Stimulated activated CD4-positive, alpha-beta T cell treated with anti-CD3 and anti-CD28 coated beads, Interleukin-12 subunit alpha, Interleukin-12 subunit beta, amount 100 ng/mL, for 24 hours (primary cell): ENCODE results near the gene AKAP8L.
"Not testable (repeated sequence)": the region's sequence is repeated elsewhere in the genome, so short reads cannot be mapped to it uniquely, and the experiment has no call there.

Source experiments
- DNase-seq, 2 experiments: peaks; one replicate each; pipeline ENCODE4 v3.0.0-alpha.2; 2020; ENCODE audit warnings: low read depth in 2 of 2

The AKAP8L gene

DNA sequence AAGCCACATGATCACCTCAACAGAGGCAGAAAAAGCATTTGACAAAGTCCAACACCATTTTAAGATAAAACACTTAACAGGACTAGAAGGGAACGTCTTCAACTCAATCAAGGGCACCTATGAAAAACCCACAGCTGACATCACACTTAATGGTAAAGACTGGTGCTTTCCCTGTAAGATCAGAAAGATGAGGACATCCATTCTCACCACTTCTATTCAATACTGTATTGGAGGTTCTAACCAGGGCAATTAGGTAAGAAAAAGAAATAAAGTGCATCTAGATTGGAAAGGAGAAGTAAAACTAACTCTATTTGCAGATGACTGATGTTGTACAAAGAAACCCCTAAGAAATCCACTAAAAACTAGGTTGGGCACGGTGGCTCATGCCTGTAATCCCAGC, 28.0 kb downstream of the AKAP8L start:
- no peak for DNase-seq

DNA sequence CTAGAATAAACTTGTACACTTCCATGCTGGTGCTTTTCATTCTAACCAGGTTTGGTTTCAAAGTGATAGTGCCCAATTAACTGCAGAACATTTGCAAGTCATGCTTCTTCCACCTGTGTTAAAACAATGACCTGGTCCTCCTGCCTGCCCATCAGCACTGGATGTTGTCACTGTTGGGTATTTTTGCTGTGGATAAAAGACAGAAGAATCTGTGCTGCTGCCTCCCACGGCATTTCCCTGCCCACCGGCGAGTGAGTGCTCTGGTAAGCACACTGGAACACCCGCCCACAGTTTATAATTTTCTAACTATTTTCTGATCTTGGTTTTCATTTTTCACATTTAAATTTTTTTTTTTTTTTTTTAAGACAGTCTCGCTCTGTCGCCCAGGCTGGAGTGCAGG, 36.9 kb downstream of the AKAP8L start:
- no peak for DNase-seq

DNA sequence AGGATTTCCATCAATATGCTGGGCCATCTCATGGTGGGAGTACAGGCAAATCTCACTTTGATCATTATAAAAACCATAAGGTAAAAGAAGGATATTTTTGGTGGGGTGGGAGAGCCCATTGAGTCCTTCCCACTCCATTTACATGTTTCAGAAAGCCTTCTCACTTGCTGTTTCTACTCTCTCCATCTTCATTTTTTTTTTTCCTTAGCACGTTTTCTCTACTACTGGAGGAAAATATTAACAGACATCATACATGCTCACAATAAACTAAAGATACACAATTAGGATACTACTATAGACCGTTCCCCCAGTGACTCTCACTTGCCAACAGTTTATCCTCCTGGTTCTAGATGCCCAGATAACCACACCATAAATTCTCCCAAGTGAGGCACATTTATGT, 37.4 kb downstream of the AKAP8L start:
- no peak for DNase-seq

DNA sequence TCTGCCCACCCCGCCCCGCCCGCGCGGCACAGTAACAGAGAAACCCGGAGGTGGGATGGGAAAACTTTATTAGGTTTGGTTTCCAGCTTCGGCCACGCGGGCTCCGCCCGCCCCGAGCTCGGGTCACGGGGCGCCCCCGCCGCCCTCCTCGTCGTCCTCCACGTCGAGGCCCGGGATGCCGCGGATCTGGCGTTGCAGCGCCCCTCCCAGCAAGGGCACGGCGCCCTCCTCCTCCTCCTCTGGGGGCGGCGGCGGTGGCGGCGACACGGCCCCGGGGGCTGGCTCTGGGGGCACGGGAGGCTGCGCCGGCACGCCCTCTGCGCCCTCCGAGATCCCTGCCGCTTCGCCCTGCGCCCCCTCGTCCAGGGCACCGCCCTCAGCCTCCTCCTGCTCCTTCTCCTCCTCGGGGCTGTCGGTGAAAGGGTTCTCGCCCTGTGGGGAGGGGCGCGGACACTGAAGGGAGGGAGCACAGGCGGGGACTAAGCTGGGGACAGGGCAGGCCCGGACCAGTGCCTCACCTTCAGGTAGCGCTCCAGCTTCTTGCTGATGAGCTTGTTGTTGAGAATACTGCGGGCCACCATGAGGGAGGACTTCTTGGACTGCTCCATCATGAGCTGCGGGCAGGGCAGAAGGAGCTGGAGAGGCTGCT, 38.7 kb downstream of the AKAP8L start:
- no peak for DNase-seq

DNA sequence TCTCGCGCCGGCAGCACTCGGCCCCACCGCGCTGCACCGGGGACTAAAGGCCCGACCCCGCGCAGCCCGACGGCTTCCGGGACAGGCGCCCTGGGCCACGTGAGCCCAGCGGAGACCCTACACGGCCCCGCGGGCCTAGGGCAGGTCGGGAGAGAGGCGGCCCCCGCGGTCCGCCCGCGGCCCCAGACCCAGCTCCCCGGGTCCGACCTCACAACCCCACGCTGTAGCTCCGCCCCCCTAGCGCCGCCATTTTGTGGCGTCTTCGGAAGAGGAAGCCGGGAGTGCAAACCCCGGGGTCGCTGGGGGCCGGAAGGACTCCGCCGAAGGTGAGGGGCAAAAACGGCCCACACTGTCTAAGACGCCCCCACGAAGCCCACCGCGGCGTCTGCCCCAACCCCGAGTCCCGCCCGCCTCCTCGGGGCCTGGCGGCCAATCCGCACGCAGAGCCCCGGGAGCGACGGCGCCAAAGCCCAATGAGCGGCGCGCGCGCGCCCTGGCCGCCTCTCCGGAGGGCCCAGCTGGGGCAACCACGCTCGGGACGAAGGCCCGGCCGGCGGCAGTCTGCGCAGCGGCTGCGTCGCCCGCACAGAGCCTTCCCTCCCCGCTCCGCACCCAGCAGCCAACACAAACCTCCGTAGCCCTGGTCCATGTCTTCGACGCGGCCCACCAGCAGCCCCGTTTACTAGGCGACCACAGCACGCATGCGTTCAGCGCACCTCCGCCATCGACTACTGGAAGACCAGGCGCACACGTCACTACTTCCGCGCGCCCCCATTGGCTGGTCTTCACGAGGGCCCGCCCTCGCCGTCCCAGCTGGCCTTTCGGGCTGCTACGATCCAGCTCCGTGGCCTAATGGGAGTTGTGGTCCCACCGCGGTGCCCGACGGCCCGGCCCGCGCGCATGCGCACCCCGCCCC, 39.4 kb downstream of the AKAP8L start, which contains the start of gene AKAP8:
Gene AKAP8, minus strand, starts transcription at position 705 of the 916 bp plus-strand sequence. Its CDS starts 56 bp downstream, at position 649.
- DNase-seq = peak; percentile 95 to 96

DNA sequence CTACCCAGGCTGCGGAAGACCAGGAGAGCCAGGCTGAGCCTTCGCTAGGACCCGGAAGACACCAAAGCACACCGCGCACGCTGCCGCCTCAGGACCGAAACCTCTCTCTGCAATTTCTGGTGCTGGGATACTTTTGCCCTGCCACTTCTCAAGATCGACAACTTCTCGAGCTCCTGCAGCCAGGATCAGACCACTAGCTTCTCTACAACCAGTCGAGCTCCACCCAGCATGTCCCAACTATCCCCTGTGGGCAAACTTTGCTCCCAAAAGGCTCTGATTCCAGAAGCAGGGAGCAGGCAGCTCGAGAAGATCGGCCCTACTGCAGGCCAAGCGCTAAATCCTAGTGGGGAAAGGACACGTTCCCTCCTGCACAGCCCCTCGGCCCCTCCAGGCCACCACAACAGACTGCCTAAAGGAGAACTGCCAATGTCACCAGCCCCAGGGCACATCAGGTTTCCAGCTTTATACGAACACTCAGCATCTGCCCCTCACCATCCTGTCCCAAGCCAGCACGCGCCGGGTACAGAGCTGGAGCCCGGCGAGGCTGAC, 40.2 kb downstream of the AKAP8L start:
- peak; percentile 18 to 49 for DNase-seq

DNA sequence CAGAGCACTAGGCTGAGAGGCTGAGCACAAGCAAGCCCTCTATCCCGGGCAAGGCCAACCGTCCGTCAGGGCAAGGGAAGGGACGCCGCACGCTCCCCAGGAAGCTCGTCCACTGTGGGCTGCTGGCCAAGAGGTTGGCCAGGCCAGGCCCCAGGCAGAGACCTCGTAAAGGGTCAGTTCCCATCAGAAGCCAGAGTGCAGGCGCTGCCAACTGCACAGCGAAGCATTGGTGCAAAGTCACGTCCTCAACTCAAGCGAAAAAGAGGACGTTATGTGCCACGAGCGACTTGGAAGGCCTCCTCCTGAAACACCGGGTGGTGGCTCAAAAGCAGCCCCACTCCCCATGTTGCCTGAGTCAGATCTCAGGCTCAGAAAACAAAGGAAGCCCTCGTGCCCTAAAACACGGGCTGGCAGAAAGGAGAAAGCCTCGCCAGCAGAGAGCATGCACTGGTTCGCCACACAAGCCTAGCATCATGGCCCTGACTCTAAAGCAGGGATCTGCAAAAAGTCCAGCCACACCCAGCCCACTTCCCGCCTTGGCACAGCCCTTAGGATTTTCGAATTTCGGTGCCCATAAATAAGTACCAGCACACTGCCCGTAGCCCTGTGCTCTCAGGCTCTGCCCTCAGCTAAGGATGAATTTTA, 43.9 kb downstream of the AKAP8L start:
- DNase-seq = no peak

DNA sequence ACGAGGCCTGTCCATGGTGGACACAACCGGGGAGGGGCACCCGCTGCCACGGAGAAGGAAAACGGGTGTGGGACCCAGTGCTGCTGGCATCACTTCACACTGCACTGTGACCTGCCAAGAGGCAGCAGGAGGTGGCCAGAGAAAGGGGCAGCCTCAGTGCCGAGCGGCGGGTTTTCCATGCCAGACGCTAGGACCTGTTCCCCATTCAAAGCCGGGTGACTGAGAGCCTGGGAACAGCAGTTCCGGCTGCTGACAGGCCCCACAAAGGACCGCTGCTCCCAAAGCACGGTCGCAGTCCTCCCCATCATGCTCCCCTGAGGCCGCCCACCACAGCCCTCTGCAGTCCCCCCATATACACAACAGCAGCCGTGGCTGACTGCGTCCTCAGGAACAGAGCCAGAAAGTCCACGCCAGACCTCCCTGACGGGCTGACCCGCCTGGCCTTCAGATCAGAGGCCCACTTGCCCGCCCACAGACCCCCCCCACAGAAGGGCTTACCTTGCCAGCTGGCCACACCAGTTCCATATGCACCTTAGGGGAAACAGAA, 44.6 kb downstream of the AKAP8L start:
- DNase-seq = no peak

DNA sequence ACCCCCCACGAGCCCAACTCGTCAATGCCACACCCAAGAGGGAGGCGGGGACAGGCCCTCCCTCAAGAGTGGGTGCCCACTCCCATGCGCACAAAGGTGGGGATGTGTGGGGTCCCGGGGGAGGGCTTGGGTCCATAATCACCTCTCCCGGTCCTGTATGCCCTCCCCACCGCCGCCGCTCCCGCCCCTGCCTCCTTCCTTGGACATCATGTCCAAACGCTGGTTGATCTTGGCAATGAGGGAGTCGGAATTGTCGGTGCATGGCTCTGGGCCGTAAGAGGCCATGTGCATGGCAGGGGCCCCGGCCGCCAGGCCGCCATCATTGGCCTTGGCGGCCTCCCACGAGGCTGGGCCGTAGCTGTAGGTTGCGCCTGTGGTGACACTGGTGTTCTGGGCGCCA, 45.1 kb downstream of the AKAP8L start:
- no peak for DNase-seq

DNA sequence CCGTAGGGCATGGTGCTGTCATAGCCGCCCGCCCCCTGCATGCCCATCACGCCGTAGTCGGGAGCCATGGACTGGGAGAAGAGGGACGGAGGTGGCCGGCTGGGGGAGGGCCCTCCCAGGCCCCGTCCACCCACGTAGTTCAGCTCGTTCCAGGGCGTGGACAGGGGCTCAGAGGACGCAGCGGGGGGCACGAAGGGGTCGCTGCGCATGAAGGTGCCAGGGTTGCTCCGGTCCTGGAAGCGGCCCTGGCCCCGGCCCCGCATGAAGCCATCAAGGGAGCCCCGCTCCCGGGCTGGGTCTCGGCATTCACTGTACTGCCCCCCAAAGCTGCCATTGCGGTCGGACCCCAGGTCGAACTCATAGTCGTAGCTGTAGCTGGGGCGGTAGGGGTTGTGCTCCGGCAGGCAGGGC, 45.9 kb downstream of the AKAP8L start:
- no peak for DNase-seq

DNA sequence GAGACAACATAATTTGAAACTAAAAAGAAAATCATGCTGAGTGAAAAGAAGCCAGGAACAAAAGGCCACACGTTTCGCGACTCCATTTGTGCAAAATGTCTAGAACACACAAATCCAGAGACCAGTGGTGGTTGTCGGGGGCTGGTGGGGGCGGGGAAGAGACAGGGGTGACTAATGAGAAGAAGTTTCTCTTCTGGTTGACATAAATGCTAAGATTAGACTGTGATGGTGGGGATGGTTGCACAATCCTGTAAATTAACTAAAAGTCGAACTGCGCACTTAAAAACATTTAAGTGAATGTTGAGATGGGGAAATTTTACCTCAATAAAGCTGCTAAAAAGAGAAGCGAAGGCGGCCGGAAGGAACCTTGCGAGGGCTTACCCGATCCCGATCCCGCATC, 46.3 kb downstream of the AKAP8L start:
- DNase-seq = no peak

DNA sequence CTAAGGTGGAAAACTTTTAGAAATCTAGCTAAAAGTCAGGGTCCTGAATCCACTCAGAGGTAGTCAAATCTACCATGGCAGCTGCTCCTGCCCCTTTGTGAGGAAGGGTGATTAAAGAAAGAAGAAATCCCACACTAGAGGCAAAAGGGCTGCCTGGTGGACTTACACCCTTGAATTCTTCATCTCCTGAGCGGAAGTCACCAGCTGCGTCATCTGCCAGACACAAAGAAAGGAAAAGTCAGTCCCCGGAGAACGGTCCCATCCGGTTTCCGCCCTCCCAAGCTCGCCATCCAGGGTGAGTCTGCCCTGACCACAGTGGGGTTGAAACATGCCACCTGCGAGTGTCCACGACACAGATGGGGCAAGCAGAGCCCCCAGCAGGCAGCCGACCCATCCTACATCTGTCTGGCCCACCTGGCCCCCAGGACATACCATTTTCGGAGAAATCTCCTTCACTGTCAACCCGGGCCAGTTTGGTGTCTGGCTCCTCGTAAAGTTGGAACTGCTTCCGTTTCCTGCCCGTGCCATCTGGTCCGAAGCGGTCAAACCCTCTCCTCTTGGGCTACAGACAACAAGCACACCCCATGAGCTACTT, 46.9 kb downstream of the AKAP8L start:
- no peak for DNase-seq

DNA sequence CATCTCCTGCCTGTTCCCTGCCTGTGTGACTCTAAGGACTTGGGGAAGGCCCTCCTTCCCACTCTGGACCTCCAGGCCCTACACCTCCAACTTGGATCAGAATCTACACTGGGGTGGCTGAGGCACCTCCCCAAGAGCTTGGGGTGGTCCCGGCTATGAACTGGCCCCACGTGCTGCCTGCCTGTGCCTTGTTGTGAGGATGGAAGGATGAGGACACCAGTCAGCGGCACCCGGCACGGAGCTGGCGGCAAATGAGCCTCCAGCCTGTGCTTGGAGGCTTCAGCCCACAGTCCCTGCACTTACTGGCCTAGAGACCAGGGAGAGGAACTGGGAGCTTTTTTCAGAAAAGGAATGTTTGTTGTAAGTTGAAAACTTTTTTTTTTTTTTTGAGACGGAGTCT, 47.7 kb downstream of the AKAP8L start:
- no peak for DNase-seq

DNA sequence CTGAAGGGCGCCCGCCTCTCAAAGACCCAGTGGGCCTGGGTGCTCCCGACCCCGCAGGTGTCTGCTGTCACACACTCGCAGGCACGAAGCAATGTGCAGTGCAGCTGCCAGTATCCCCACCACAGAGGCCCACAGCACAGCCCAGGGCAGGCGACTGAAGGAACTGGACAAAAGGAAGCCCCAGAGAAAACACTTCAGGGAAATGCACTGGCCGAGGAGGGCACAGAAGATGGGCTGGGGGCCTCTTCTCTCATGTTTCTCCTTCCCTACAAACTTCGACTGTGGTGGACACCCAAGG, 49.2 kb downstream of the AKAP8L start:
- DNase-seq = no peak

DNA sequence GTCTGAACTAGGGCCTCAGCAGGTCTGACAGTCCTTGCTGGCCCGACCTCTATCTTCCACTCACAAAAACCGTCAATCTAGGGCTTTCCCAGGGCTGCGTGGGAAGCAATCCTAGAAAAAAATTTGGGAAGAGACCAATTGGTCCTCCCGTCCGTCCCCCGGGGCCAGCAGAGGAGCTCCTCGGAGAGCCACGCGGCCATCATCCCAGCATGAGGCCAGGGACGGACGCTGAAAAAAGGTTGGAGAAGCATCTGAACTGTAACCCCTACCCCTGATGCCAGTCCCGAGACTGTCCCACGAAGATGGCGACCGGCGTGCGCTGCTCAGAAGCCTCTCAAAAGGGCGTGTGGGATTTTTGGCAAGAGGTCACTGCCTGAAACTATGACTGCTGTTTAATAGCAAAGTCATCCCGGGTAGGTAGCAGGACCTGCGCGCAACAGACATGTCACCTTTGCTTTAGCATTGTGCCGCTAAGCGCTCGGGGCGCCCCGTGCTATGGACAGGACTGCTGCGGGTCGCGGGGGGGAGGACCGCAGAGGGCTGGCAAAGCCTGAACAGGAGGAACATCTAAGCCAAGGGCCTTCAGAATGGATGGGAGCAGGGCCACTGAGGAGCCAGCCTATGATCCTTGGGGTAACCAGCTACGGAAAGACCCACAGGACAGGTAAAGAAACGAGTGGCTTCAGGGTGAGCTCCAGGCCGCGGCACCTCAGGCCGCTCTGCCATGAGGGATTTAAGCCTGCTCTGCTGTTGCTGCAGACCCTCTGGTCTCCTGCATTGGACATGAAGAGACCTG, 49.8 kb downstream of the AKAP8L start:
- no peak for DNase-seq

DNA sequence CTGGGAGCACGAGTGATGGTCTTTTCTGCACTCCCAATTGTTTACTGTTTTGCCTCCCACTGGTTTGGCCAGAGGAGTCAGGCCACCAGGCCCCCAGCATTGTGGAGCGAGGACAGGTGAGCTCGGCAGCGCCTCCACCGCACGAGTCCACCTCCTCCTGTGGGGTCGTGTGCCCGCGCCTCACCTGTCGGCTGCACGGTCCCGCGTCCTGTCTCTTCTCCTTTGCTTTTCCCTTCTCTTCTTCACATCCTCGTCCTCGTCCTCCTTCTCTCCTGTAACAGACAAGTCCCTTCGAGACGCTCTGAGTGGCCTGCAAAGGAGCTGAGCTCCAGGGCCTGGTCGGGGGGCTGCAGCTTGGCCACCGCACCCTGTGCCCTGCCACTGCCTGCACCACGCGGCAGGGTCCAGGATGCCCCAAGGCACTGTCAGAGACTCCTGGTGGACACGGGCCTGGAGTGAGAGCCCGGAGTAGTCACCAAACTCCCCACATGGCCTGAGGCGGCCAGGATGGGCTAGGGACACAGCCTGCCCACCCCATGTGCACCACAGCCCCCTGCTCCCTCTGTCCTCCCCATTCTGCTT, 50.6 kb downstream of the AKAP8L start:
- DNase-seq = no peak

DNA sequence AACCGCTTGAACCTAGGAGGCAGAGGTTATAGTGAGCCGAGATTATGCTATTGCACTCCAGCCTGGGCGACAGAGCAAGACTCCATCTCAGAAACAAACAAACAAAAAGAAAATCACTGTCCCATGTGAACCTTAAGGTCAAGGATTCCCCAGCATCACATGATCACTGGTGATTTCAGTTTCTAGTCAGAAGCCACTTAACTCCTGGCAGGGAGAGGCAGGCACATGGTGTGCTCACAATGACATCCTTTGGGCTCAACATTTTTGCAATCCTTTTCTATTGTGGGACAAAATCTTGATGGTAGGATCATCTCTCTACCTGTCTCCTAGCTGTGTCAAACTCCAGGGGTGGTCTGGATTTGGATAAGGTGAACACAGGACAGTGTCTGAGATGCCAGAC, 51.3 kb downstream of the AKAP8L start:
- no peak for DNase-seq

DNA sequence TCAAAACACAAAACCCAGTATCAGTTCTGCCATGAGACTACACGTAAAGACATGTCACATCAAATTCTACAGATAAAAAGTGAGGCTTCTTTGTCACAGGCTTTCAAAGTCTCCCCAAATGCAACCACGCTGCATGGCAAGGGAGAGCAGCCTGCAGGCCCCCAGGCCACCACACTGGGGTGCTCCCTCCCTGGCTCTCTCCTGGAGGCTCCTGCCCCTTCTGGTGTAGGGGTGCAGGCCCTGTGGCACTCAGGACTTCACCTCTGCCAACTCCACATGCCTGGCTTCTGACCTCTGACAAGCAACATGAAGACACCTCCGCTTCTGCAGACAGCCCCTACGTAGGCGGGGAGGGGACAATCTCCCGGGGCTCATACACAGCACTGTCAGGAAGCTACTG, 53.5 kb downstream of the AKAP8L start:
- no peak for DNase-seq

DNA sequence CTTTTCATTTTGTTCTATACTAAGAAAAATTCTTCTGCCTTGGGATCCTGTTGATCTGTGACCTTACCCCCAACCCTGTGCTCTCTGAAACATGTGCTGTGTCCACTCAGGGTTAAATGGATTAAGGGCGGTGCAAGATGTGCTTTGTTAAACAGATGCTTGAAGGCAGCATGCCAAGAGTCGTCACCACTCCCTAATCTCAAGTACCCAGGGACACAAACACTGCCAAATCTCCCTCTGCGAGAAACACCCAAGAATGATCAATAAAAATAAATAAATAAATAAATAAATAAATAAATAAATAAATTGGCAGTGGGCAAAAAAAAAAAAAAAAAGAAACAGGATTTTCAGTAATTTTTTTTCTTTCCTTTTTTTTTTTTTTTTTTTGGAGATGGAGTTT, 55.0 kb downstream of the AKAP8L start:
- DNase-seq = not testable (repeated sequence)

DNA sequence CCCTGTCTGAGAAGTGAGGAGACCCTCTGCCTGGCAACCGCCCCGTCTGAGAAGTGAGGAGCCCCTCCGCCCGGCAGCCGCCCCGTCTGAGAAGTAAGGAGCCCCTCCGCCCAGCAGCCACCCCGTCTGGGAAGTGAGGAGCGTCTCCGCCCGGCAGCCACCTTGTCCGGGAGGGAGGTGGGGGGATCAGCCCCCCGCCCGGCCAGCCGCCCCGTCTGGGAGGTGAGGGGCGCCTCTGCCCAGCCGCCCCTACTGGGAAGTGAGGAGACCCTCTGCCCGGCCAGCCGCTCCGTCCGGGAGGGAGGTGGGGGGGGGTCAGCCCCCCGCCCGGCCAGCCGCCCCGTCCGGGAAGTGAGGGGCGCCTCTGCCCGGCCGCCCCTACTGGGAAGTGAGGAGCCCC, 55.7 kb downstream of the AKAP8L start:
- not testable (repeated sequence) for DNase-seq

DNA sequence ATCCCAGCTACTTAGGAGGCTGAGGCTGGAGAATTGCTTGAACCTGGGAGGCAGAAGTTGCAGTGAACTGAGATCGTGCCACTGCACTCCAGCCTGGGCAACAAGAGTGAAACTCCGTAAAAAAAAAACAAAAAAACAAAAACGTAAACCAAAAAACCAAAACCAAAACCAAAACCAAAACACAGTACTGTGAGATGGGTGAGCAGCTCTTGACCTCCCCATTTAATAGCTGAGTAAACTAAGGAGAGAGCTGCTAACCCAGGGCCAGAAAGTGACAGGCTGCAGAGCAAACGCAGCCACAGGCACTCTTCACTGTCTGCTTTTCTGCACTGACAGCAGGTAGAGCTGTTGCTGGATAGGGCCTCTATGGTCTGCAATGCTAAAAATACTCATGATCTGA, 58.8 kb downstream of the AKAP8L start:
- not testable (repeated sequence) for DNase-seq
